ENCODE results near the gene SERPINE1. TPM values are rescaled to one million over a fixed set of nuclear protein-coding genes. Genes with fewer than 3 reads are reported as not detected.

The SERPINE1 gene
- total and polyA plus RNA-seq, 2 of the 13 experiments (the other 11 are each of a cell fraction or from before 2014, with no cell fraction given) = 21.2 to 1,576 TPM

GRCh38 chr7:101104193-101104713 is 22.7 kb upstream of the SERPINE1 start (continued):
- no peak for TF ChIP-seq BATF2 (CRISPR knock-in tag; IDR thresholded peaks at IDR 0.05)
- TF ChIP-seq ZNF550 (CRISPR knock-in tag; IDR thresholded peaks at IDR 0.05; ENCODE audit: borderline replicate concordance) = no peak
- TF ChIP-seq ZSCAN5A (CRISPR knock-in tag; IDR thresholded peaks at IDR 0.05; ENCODE audit: borderline replicate concordance) = no peak
- peak; percentile 82 for TF ChIP-seq TCF7 (IDR thresholded peaks at IDR 0.05; ENCODE audit: low read depth)
- no peak for TF ChIP-seq NFE2L2 (IDR thresholded peaks at IDR 0.05; ENCODE audit: low read length)
- TF ChIP-seq HOXA9 (CRISPR knock-in tag; IDR thresholded peaks at IDR 0.05; ENCODE audit: borderline replicate concordance) = no peak
- TF ChIP-seq ZNF619 (CRISPR knock-in tag; IDR thresholded peaks at IDR 0.05) = no peak
- TF ChIP-seq ZBTB21 (CRISPR knock-in tag; IDR thresholded peaks at IDR 0.05) = no peak
- TF ChIP-seq ZSCAN12 (CRISPR knock-in tag; IDR thresholded peaks at IDR 0.05) = no peak
- TF ChIP-seq ZNF549 (CRISPR knock-in tag; IDR thresholded peaks at IDR 0.05) = no peak
- TF ChIP-seq RELA (CRISPR knock-in tag; IDR thresholded peaks at IDR 0.05) = no peak
- TF ChIP-seq ZNF790 (CRISPR knock-in tag; IDR thresholded peaks at IDR 0.05; ENCODE audit: borderline replicate concordance) = no peak
- no peak for TF ChIP-seq PAX8 (CRISPR knock-in tag; IDR thresholded peaks at IDR 0.05; ENCODE audit: borderline replicate concordance)
- TF ChIP-seq MXD4 (CRISPR knock-in tag; IDR thresholded peaks at IDR 0.05) = peak; percentile 23; the same call in 1 of the 2 replicates
- TF ChIP-seq ZXDC (CRISPR knock-in tag; IDR thresholded peaks at IDR 0.05) = no peak
- no peak for TF ChIP-seq SP4 (CRISPR knock-in tag; IDR thresholded peaks at IDR 0.05)
- TF ChIP-seq ZKSCAN1 (IDR thresholded peaks at IDR 0.05; ENCODE audit: low read length) = no peak
- no peak for TF ChIP-seq MIER3 (CRISPR knock-in tag; IDR thresholded peaks at IDR 0.05; ENCODE audit: borderline replicate concordance)
- no peak for TF ChIP-seq ZNF234 (CRISPR knock-in tag; conservative IDR thresholded peaks at IDR 0.05)
- no peak for TF ChIP-seq ZNF674 (CRISPR knock-in tag; IDR thresholded peaks at IDR 0.05; ENCODE audit: low read depth)
- TF ChIP-seq SAFB2 (CRISPR knock-in tag; IDR thresholded peaks at IDR 0.05; ENCODE audit: borderline replicate concordance, low read depth) = no peak
- no peak for TF ChIP-seq ADNP (CRISPR knock-in tag; IDR thresholded peaks at IDR 0.05)
- no peak for TF ChIP-seq MED8 (CRISPR knock-in tag; IDR thresholded peaks at IDR 0.05; ENCODE audit: insufficient replicate concordance)
- TF ChIP-seq LRRFIP1 (CRISPR knock-in tag; conservative IDR thresholded peaks at IDR 0.05) = no peak
- TF ChIP-seq ZNF841 (CRISPR knock-in tag; IDR thresholded peaks at IDR 0.05; ENCODE audit: borderline replicate concordance) = no peak

All from HepG2 (cell line).